Ishikawa (cell line): ENCODE measurements around the gene NYAP1.

Source experiments
- EGR1 ChIP-seq: IDR thresholded peaks from 2 replicates; pipeline ENCODE4 v1.6.1; 2012
- EP300 ChIP-seq: IDR thresholded peaks from 2 replicates; pipeline ENCODE4 v1.6.1; 2012; ENCODE audit warnings: borderline replicate concordance
- FOXM1 ChIP-seq: IDR thresholded peaks from 2 replicates; pipeline ENCODE4 v1.6.1; 2012; ENCODE audit warnings: low read depth, borderline replicate concordance
- RAD21 ChIP-seq: IDR thresholded peaks from 2 replicates; pipeline ENCODE4 v1.6.1; 2012; ENCODE audit warnings: low read depth
- REST ChIP-seq: IDR thresholded peaks from 2 replicates; pipeline ENCODE4 v1.6.1; 2012; ENCODE audit warnings: low read depth, mild to moderate bottlenecking
- TAF1 ChIP-seq: IDR thresholded peaks from 2 replicates; pipeline ENCODE4 v1.6.1; 2012; ENCODE audit warnings: low read depth, mild to moderate bottlenecking
- TCF12 ChIP-seq: IDR thresholded peaks from 2 replicates; pipeline ENCODE4 v1.6.1; 2012; ENCODE audit warnings: low read depth
- USF1 ChIP-seq: IDR thresholded peaks from 2 replicates; pipeline ENCODE4 v1.6.1; 2012
- YY1 ChIP-seq: IDR thresholded peaks from 2 replicates; pipeline ENCODE4 v1.6.1; 2012; ENCODE audit warnings: low read depth
- ZBTB7A ChIP-seq: IDR thresholded peaks from 2 replicates; pipeline ENCODE4 v1.6.1; 2012; ENCODE audit warnings: low read depth

- TF ChIP-seq EGR1 (no peak), YY1 (no peak), REST (no peak), TCF12 (no peak), FOXM1 (no peak), ZBTB7A (no peak), TAF1 (no peak), USF1 (no peak), EP300 (no peak), RAD21 (no peak)
Measured at GRCh38 chr7:100441641-100442535, 41.8 kb upstream of the NYAP1 start.
